ENCODE measurements around the gene GUK1.

GUK1 gene

DNA sequence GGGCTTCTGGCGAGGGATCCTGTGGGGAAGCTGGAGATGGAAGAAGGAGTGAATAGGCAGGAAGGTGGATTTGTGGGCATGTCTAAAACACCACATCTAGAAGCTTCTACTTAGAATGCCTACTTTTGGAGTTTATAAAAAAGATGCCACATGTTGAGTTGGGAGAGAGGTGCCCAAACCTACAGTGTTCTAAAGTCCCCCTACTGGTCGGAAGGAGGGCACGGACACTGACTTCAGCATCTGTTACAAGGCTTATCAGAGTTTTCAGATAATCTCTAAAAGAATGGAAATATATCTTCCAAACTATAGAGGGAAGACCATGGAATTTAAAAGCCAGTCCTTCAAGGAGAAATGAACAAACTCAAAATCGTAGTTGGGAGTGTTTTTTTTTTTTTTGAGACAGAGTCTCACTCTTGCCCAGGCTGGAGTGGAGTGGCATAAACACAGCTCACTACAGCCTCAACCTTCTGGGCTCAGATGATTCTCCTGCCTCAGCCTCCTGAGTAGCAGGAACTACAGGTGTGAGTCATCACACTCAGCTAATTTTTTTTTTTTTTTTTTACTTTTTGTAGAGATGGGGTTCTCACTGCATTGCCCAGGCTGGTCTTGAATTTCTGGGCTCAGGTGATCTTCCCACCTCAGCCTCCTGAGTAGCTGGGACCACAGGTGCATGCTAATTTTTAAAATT, 40.3 kb downstream of the GUK1 start:
- Histone ChIP-seq H3K27me3 (ENCODE audit: insufficient read depth, poor library complexity, severe bottlenecking) (no peaks in the 10 kb centered on the region), H3K27ac (replicated peaks) (no peak overlapping the region), H3K4me3 (replicated peaks; ENCODE audit: insufficient read depth, low read length) (no peak overlapping the region)
- TF ChIP-seq POLR2AphosphoS5 (IDR thresholded peaks at IDR 0.05; ENCODE audit: low read depth) (no peak), SPI1 (IDR thresholded peaks at IDR 0.05; ENCODE audit: borderline replicate concordance, low read depth) (no peak), GABPA (IDR thresholded peaks at IDR 0.05; ENCODE audit: low read depth) (no peak)
- TF ChIP-seq, protein P1, sequence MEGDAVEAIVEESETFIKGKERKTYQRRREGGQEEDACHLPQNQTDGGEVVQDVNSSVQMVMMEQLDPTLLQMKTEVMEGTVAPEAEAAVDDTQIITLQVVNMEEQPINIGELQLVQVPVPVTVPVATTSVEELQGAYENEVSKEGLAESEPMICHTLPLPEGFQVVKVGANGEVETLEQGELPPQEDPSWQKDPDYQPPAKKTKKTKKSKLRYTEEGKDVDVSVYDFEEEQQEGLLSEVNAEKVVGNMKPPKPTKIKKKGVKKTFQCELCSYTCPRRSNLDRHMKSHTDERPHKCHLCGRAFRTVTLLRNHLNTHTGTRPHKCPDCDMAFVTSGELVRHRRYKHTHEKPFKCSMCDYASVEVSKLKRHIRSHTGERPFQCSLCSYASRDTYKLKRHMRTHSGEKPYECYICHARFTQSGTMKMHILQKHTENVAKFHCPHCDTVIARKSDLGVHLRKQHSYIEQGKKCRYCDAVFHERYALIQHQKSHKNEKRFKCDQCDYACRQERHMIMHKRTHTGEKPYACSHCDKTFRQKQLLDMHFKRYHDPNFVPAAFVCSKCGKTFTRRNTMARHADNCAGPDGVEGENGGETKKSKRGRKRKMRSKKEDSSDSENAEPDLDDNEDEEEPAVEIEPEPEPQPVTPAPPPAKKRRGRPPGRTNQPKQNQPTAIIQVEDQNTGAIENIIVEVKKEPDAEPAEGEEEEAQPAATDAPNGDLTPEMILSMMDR (IDR thresholded peaks at IDR 0.05; ENCODE audit: insufficient read depth, low read length) = no peak
- TF ChIP-seq, protein P2, sequence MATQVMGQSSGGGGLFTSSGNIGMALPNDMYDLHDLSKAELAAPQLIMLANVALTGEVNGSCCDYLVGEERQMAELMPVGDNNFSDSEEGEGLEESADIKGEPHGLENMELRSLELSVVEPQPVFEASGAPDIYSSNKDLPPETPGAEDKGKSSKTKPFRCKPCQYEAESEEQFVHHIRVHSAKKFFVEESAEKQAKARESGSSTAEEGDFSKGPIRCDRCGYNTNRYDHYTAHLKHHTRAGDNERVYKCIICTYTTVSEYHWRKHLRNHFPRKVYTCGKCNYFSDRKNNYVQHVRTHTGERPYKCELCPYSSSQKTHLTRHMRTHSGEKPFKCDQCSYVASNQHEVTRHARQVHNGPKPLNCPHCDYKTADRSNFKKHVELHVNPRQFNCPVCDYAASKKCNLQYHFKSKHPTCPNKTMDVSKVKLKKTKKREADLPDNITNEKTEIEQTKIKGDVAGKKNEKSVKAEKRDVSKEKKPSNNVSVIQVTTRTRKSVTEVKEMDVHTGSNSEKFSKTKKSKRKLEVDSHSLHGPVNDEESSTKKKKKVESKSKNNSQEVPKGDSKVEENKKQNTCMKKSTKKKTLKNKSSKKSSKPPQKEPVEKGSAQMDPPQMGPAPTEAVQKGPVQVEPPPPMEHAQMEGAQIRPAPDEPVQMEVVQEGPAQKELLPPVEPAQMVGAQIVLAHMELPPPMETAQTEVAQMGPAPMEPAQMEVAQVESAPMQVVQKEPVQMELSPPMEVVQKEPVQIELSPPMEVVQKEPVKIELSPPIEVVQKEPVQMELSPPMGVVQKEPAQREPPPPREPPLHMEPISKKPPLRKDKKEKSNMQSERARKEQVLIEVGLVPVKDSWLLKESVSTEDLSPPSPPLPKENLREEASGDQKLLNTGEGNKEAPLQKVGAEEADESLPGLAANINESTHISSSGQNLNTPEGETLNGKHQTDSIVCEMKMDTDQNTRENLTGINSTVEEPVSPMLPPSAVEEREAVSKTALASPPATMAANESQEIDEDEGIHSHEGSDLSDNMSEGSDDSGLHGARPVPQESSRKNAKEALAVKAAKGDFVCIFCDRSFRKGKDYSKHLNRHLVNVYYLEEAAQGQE (IDR thresholded peaks at IDR 0.05; ENCODE audit: insufficient replicate concordance, low read depth) = no peak
- no peak for DNase-seq (ENCODE audit: low read depth in 1 of 2, low spot score in 1 of 2)

DNA sequence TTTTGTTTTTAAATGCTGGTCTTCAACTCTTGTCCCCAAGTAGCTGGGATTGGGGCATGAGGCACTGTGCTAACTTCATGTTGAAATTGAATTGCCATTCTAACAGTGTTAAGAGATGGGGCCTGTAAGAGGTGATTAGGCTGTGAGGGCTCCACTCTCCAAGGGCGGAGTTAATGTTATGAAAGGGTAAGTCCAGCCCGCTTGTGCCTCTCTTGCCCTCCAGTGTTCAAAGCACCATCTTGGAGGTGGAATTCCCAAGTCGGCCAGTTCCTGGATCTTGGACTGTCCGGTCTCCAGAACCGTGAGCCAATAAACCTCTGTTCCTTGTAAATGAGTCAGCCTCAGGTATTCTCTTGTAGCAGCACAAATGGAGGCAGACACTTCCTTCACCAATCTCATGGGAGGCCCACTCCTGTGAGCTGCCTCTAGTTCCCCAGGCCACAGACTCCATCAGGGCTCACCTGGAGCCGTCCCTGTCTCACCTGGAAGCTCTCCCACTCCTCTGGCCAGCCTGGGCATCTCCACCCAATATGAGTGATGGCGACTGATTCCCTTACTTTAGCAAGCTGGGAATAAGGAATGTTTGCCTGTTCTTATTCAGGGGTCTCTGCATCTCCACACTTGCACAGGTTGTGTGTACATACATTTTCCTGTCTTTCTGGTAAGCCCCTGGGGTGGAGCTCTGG, 41.0 kb downstream of the GUK1 start:
- Histone ChIP-seq H3K27me3 (ENCODE audit: insufficient read depth, poor library complexity, severe bottlenecking) (no peaks in the 10 kb centered on the region), H3K27ac (replicated peaks) (no peak overlapping the region), H3K4me3 (replicated peaks; ENCODE audit: insufficient read depth, low read length) (no peak overlapping the region)
- TF ChIP-seq, protein P1 (IDR thresholded peaks at IDR 0.05; ENCODE audit: insufficient read depth, low read length) = no peak
- TF ChIP-seq SPI1 (IDR thresholded peaks at IDR 0.05; ENCODE audit: borderline replicate concordance, low read depth) = no peak
- TF ChIP-seq POLR2AphosphoS5 (IDR thresholded peaks at IDR 0.05; ENCODE audit: low read depth) = no peak
- TF ChIP-seq, protein P2 (IDR thresholded peaks at IDR 0.05; ENCODE audit: insufficient replicate concordance, low read depth) = no peak
- no peak for TF ChIP-seq GABPA (IDR thresholded peaks at IDR 0.05; ENCODE audit: low read depth)
- DNase-seq (ENCODE audit: low read depth in 1 of 2, low spot score in 1 of 2) = no peak

DNA sequence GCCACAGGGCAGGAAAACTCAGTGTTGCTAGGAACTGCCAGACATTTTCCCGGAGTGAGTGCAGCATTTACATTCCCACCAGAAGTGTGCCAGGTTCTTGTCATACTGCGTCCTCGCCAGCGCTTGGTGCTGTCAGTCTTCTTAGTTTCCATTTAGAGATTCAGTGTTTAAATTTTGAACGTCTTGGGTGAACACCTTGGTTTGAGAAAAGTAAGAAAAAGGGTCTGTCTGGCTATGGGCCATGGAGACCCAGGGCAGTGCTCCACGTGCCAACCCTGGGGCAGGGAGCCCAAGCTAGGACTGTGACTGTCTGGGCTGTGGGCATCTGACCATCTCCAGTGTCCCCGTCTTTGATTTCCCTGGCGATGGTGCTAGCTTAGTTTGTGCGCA, 41.6 kb downstream of the GUK1 start:
- DNase-seq (ENCODE audit: low read depth in 1 of 2, low spot score in 1 of 2) = no peak
- H3K4me3 ChIP-seq (replicated peaks; ENCODE audit: insufficient read depth, low read length) = no peak overlapping the region
- H3K27ac ChIP-seq (replicated peaks) = no peak overlapping the region
- TF ChIP-seq GABPA (IDR thresholded peaks at IDR 0.05; ENCODE audit: low read depth) = no peak
- no peaks in the 10 kb centered on the region for H3K27me3 ChIP-seq (ENCODE audit: insufficient read depth, poor library complexity, severe bottlenecking)

DNA sequence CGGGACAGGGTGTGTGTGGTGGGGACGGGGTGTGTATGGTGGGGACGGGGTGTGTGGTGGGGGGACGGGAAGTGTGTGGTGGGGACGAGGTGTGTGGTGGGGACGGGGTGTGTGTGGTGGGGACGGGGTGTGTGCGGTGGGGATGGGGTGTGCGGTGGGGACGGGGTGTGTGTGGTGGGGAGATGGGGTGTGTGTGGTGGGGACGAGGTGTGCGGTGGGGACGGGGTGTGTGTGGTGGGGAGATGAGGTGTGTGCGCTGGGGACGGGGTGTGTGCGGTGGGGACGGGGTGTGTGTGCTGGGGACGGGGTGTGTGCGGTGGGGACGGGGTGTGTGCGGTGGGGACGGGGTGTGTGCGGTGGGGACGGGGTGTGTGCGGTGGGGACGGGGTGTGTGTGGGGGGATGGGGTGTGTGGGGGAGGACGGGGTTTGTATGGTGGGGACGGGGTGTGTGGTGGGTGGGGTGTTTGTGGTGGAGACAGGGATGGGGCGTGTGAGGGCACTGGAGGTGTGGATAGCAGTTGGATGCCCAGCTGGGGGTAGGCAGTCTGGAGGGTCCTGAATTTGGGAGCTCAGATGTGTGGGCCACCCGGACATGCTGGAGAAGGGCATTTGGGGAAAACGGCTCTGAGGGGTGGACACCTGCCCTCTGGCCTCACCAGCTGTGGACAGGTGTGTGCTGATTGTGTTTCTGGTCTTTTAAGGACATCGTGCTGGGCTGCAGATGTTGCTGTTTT, 42.4 kb downstream of the GUK1 start:
- H3K27me3 ChIP-seq (ENCODE audit: insufficient read depth, poor library complexity, severe bottlenecking) = no peaks in the 10 kb centered on the region
- H3K4me3 ChIP-seq (replicated peaks; ENCODE audit: insufficient read depth, low read length) = no peak overlapping the region
- no peak overlapping the region for H3K27ac ChIP-seq (replicated peaks)
- TF ChIP-seq GABPA (IDR thresholded peaks at IDR 0.05; ENCODE audit: low read depth) (no peak), POLR2AphosphoS5 (IDR thresholded peaks at IDR 0.05; ENCODE audit: low read depth) (no peak), SPI1 (IDR thresholded peaks at IDR 0.05; ENCODE audit: borderline replicate concordance, low read depth) (no peak)
- TF ChIP-seq, protein P2 (IDR thresholded peaks at IDR 0.05; ENCODE audit: insufficient replicate concordance, low read depth) = no peak
- TF ChIP-seq, protein P1 (IDR thresholded peaks at IDR 0.05; ENCODE audit: insufficient read depth, low read length) = no peak
- no peak for DNase-seq (ENCODE audit: low read depth in 1 of 2, low spot score in 1 of 2)

Measured in HL-60 (cell line).